Testis (tissue), 2 donors: ENCODE measurements around the gene MTOR.

Experiments used
- CTCF ChIP-seq, 3 experiments: fragments of 450-650 bp in 2 of 3; fragments of 200-600 bp in 1 of 3; sonication (generic) in 1 of 3; IDR thresholded peaks; one replicate each; pipeline ENCODE4 v1.5.1; 2016 to 2019; ENCODE audit warnings: antibody characterized with exemption in 3 of 3, mild to moderate bottlenecking in 2 of 3, moderate library complexity in 1 of 3
- POLR2A ChIP-seq: fragments of 450-650 bp; IDR thresholded peaks from one replicate; pipeline ENCODE4 v1.6.1; 2017; ENCODE audit warnings: antibody characterized with exemption, mild to moderate bottlenecking, moderate library complexity

- no peak for TF ChIP-seq CTCF (IDR thresholded peaks at IDR 0.05)
- TF ChIP-seq POLR2A: no peak
Measured at GRCh38 chr1:11169202-11169601, 93.1 kb downstream of the MTOR start.
